ENCODE measurements around the gene KAZN.

DNA sequence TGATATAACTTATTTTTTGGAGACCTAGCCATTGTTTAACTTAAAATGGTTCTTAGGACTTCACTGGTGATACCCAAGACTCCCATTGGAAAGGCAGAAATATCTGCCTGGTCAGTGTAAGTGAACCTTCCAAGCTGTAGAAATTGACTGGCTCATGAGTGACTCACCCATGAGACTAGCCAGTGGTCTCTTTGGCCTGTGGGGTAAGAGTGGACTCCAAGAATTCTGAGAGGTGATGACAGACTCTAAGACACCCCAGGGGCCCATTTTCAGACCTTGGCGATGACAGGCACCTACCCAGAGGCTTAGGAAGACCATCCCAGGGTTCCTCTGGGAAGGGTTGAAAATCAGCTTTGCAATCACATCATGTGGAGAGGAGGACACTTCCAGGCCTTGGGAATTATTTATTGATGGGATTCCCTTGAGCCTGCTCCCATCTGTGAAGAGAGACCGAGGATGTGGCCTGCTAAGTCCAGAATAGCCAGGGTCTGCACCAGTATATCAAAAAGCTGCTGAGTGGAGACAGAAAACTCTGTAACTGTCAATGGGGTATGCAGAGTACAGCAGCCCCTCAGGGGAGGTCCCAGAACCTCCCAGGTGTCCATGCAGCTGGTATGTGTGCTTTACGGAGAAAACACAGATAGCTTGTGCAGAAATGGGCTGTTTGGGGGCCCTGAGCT lies 78.9 kb downstream of the KAZN start:
- TF ChIP-seq CTCF (IDR thresholded peaks at IDR 0.05; ENCODE audit: low read depth, low read length, poor library complexity, severe bottlenecking): no peak
- TF ChIP-seq EZH2phosphoT487 (IDR thresholded peaks at IDR 0.05; ENCODE audit: borderline replicate concordance, low read length): no peak
